HG03139 (cell line): ENCODE measurements around the gene DSG2.
"Not testable (repeated sequence)": the region's sequence is repeated elsewhere in the genome, so short reads cannot be mapped to it uniquely, and the experiment has no call there.

Experiments used
- ATAC-seq: cut with Tn5 transposase; IDR thresholded peaks from one replicate; pipeline ENCODE4 v1.9.1; 2021; ENCODE audit not compliant: unreplicated experiment

The DSG2 gene

DNA sequence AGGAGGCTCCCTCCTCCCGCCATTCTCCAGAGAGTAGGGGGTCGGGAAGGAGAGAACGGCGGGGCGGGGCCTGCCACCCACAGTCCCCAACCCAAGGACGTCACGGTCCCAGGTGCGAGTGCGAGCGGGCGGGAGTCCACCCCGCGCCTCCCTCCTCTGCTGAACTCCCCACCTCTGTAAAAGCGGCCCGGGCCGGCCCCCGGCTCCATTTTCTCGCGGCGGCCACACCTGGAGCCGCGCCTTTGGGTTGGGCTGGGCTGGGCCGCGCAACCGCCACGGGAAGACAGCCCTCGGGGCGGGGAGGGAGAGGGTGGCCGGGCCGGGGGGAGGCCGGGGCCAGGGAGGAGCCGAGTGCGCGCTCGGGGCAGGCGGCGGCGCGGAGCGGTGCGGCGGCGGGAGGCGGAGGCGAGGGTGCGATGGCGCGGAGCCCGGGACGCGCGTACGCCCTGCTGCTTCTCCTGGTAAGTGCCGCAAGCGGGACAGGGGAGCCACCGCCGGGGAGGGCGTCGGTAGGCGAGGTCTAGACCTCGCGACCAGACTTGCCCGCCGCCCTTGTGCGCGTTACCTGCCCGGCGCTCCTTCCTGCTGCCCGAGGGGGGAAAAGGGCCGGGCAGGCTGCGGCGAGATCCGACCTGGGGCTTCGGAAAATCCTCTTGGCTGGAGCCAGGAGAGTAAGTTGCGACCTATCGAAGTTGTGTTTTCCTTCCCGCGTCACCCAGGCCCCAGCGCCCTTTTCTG lies at the start of gene DSG2:
Gene DSG2 (plus strand): TSS at position 342 of the 738 bp plus-strand sequence. CDS start 75 bp downstream, at position 417.
- ATAC-seq = peak; percentile 37

- no peak for ATAC-seq
Measured at GRCh38 chr18:31450409-31450808, 47.6 kb upstream of the DSG2 start.

GRCh38 chr18:31451625-31452024 lies 46.4 kb upstream of the DSG2 start:
- ATAC-seq = no peak

- ATAC-seq = no peak
Measured at GRCh38 chr18:31454066-31454708, 43.8 kb upstream of the DSG2 start.

- no peak for ATAC-seq
Measured at GRCh38 chr18:31469629-31470028, 28.3 kb upstream of the DSG2 start.

GRCh38 chr18:31478688-31479087 lies 19.3 kb upstream of the DSG2 start:
- no peak for ATAC-seq

DNA sequence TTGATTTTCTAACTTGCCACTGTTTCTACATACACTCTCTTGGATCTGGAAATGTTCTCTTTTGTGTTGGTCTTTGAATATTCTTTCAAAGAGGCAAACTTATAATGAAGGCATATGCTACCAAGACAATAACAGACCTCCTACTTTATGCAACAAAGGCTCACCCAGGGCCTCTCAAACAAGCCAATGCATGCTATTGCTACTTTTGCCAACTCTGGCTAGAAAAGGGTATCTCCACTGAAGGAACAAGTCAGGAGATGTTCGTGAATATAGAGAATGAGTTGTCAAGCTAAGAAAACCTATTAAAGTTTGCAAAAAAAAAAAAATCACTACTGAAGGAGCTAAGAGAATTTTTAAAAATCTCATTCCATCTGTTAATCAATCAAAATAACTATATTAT lies 15.9 kb upstream of the DSG2 start:
- no peak for ATAC-seq

DNA sequence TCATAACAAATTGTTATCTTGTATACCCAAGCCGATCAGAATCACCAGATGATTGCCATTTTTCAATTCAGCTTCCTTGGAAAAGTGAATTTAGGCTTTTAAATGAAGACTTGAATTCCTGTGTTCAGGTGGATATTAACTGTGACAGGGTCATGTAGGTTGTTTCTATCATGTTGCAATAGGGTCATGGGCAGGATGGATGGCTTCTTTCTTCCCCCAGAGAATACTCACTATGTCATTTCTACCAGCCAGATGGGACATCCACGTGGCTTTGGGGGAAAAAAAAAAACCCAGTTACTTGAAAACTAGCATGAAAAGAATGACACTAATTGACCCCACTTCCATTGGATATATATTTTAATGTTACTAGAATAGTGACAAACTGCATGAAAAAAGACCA lies 14.6 kb upstream of the DSG2 start:
- no peak for ATAC-seq

DNA sequence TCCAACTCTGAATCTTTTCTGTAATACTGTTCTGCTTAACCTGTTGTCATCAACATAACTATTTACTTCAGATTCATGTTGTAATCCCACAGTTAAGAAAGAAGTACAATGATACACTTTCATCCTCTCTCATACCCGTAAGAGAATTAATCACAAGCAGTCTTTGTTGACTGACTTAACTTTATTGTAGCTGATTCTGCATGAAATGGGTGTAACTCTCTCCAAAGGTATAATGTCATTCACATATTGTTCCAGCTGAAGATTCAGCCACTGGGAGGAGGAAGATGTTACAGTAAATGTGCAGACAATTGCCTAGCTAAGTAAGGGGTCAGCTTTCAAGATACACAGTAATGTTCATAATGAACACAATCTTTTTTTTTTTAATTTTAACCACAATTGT lies 13.5 kb upstream of the DSG2 start:
- no peak for ATAC-seq

DNA sequence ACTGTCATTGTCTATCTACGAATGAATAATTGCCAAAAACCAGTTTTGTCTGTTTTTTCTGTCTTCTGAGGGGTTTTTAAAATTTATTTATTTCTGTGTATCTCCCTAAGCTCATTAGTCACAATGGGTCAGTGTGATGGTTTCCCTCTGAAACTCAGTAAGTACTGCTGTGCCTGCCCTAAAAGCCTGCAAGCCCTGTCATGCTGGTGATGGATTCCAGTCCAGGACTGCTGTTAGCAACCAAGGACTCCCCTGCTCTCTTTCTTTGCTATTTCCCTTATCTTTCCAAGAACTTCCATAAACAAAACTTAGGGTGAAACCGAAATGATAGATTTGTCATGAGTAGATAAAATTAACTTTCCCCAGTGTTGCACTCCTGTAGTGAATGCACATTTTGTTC lies 11.8 kb upstream of the DSG2 start:
- ATAC-seq = no peak

DNA sequence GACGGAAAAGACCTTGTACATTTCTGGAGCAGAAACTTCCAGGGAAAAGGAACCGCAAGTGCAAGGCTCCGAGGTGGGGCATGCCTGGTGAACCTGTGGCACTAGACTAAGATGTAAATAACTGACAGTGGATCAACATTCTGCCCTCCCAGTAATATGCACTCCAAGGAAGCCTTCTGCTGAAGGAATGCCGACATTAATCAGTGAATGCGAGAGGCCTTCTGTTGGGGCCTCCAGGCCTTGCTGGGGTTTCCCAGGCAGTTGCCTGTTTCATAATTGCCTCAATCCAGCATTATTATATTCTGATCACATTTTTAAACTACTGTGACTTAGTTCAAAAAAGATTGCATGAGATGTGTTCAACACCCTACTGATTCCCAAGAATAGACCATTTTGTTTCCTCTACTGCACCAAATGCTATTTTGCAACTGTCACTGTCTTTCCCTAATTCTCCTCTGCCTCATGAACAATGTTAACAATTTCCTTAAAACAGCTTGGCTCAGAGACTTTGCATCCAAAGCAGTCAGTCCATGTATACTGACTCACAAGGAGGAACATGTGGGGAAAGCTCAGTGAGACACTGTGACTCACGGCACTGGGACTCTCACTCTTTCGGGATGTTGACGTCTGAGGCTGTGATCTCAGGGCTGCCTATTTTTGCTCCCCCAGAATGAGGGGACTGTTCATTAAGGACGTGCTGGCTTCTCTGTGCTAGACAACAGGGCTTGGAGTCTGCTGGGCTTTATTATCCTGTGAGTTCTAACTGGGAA lies 10.5 kb upstream of the DSG2 start:
- ATAC-seq = no peak

GRCh38 chr18:31489311-31489710 lies 8.7 kb upstream of the DSG2 start:
- no peak for ATAC-seq

- ATAC-seq = peak; percentile 53
Measured at GRCh38 chr18:31490387-31490786, 7.6 kb upstream of the DSG2 start.

GRCh38 chr18:31490833-31491232 lies 7.1 kb upstream of the DSG2 start:
- ATAC-seq = no peak

DNA sequence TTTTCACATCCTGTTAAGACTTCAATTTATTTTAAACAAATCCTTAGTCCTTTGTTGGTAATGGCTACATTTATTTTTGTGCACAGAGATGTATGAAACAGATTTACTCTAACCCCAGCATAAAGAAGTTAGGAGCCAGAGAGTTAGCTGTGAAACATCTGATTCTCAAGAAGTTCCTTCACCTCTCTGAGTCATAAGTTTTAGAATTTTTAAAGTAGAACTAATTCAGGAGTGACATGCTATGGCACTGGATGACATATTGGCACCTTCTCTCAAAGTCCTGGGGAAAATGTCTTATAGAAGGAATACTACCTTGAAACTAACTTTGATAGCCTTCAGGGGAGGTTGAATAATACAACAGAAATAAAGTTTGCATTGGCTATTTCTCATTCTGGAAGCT lies 6.4 kb upstream of the DSG2 start:
- ATAC-seq = no peak

GRCh38 chr18:31492671-31493070 lies 5.3 kb upstream of the DSG2 start:
- no peak for ATAC-seq

GRCh38 chr18:31493171-31493570 lies 4.8 kb upstream of the DSG2 start:
- no peak for ATAC-seq

GRCh38 chr18:31493941-31494340 lies 4.0 kb upstream of the DSG2 start:
- no peak for ATAC-seq

DNA sequence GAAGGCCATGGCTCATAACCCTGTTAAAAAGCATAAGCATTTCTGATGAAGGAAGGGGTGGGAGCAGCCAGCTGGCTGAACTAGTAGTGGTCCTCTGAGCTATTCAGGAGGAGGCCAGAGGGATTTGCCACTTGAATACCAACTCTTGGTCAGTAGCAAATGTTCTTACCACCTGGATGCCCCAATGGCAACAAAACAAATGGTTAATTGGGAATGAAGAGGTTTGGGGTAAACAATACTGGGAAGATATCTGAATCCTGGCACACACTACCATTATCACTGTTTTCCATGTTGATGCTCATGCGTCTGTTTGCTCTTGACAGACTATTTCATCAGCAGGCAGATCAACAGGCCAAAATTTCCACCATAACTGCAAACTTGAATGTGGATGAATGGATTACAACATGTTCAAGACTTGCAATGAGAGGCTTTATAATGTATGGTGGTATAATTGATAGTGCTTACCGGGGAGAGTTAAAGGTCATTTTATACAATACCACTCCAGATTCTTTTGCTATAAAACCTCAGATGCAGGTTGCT lies 3.2 kb upstream of the DSG2 start:
- not testable (repeated sequence) for ATAC-seq

- no peak for ATAC-seq
Measured at GRCh38 chr18:31497404-31497835, 557 bp upstream of the DSG2 start.
